GM12878 (cell line): ENCODE measurements around the gene ATL2.

Experiments
- EP300 ChIP-seq, 2 experiments: fragments of 150-350 bp in 1 of 2; IDR thresholded peaks; 2 replicates each; pipeline ENCODE4 v1.6.1; 2011 to 2012; ENCODE audit warnings: low read depth in 2 of 2, low read length in 2 of 2, borderline replicate concordance in 1 of 2, improper control_type of control experiment in 1 of 2, inconsistent platforms in 1 of 2; ENCODE audit not compliant: control insufficient read depth in 1 of 2
- RAD51 ChIP-seq: fragments of 450-650 bp; IDR thresholded peaks from 2 replicates; pipeline ENCODE4 v1.6.1; 2016; ENCODE audit warnings: moderate library complexity, mild to moderate bottlenecking, inconsistent platforms
- USF1 ChIP-seq: IDR thresholded peaks from 2 replicates; pipeline ENCODE4 v1.6.1; 2011; ENCODE audit warnings: borderline replicate concordance, low read depth, mild to moderate bottlenecking, moderate library complexity, mixed read lengths, low read length; ENCODE audit not compliant: insufficient read depth; ENCODE audit errors: extremely low read length
- ZNF24 ChIP-seq: fragments of 450-650 bp; IDR thresholded peaks from 2 replicates; pipeline ENCODE4 v1.6.1; 2017; ENCODE audit warnings: antibody characterized with exemption, mild to moderate bottlenecking

GRCh38 chr2:38360177-38360576, 16.9 kb downstream of the ATL2 start:
- TF ChIP-seq ZNF24: no peak
- no peak for TF ChIP-seq EP300 (IDR thresholded peaks at IDR 0.05; ENCODE audit: borderline replicate concordance in 1 of 2, control insufficient read depth in 1 of 2, low read depth in 2 of 2, low read length in 2 of 2)
- no peak for TF ChIP-seq USF1
- no peak for TF ChIP-seq RAD51
